Measurements from ENCODE around the gene ANKRD34A.

The ANKRD34A gene

GRCh38 chr1:145964328-145965118 is at the start of gene ANKRD34A, which contains the start of gene POLR3GL:
Gene ANKRD34A (minus strand): TSS chr1:145964575. CDS start chr1:145961759, 2,816 bp downstream.
Gene POLR3GL (plus strand): TSS chr1:145964690. CDS start chr1:145974866, 10,176 bp downstream.
- peak; percentile 53 for TF ChIP-seq CTCF (IDR thresholded peaks at IDR 0.05)
- H3K36me3 ChIP-seq = no peaks in the 10 kb centered on the region
- H3K4me3 ChIP-seq (ENCODE audit: low read depth in 1 of 2, low read length in 1 of 2) = peak within 1 kb of the TSS; percentile 67 to 80
- H3K9me3 ChIP-seq = no peaks in the 10 kb centered on the region
- H3K27me3 ChIP-seq = peaks cover 42% of the 10 kb centered on the region
- H3K4me1 ChIP-seq (ENCODE audit: control insufficient read depth in 1 of 2, insufficient read depth in 1 of 2, low read depth in 1 of 2, low read length in 1 of 2) = peaks cover 56% of the 10 kb centered on the region in 2 experiments
- H3K27ac ChIP-seq = peak within 1 kb of the TSS; percentile 65

GRCh38 chr1:146013559-146013922 is 49.2 kb upstream of the ANKRD34A start:
- Histone ChIP-seq H3K4me1 (ENCODE audit: control insufficient read depth in 1 of 2, insufficient read depth in 1 of 2, low read depth in 1 of 2, low read length in 1 of 2) (no peaks in the 10 kb centered on the region), H3K9me3 (no peaks in the 10 kb centered on the region), H3K36me3 (no peaks in the 10 kb centered on the region), H3K27me3 (peaks cover 38% of the 10 kb centered on the region), H3K4me3 (ENCODE audit: low read depth in 1 of 2, low read length in 1 of 2) (no peak overlapping the region), H3K27ac (no peak overlapping the region)
- no peak for TF ChIP-seq CTCF (IDR thresholded peaks at IDR 0.05)

- Histone ChIP-seq H3K36me3 (no peaks in the 10 kb centered on the region), H3K4me3 (ENCODE audit: low read depth in 1 of 2, low read length in 1 of 2) (no peak overlapping the region), H3K27ac (no peak overlapping the region), H3K9me3 (no peaks in the 10 kb centered on the region), H3K27me3 (peaks cover 32% of the 10 kb centered on the region), H3K4me1 (ENCODE audit: control insufficient read depth in 1 of 2, insufficient read depth in 1 of 2, low read depth in 1 of 2, low read length in 1 of 2) (no peaks in the 10 kb centered on the region)
- peak; percentile 65 for TF ChIP-seq CTCF (IDR thresholded peaks at IDR 0.05)
These were observed 48.6 kb upstream of the ANKRD34A start for GRCh38 chr1:146012703-146013558.

GRCh38 chr1:146010126-146010738 is 45.9 kb upstream of the ANKRD34A start:
- no peak overlapping the region for H3K4me3 ChIP-seq (ENCODE audit: low read depth in 1 of 2, low read length in 1 of 2)
- no peaks in the 10 kb centered on the region for H3K9me3 ChIP-seq
- peaks cover 8% of the 10 kb centered on the region for H3K27me3 ChIP-seq
- H3K36me3 ChIP-seq = no peaks in the 10 kb centered on the region
- no peak for TF ChIP-seq CTCF (IDR thresholded peaks at IDR 0.05)
- H3K4me1 ChIP-seq (ENCODE audit: control insufficient read depth in 1 of 2, insufficient read depth in 1 of 2, low read depth in 1 of 2, low read length in 1 of 2) = peaks cover 7 to 12% of the 10 kb centered on the region in 2 experiments
- no peak overlapping the region for H3K27ac ChIP-seq

- Histone ChIP-seq H3K9me3 (no peaks in the 10 kb centered on the region), H3K4me1 (ENCODE audit: control insufficient read depth in 1 of 2, insufficient read depth in 1 of 2, low read depth in 1 of 2, low read length in 1 of 2) (peaks cover 7 to 12% of the 10 kb centered on the region in 2 experiments), H3K27me3 (no peaks in the 10 kb centered on the region), H3K36me3 (no peaks in the 10 kb centered on the region), H3K4me3 (ENCODE audit: low read depth in 1 of 2, low read length in 1 of 2) (peak overlapping the region in 1 of 2 experiments; percentile 55), H3K27ac (peak overlapping the region; percentile 89)
- TF ChIP-seq CTCF (IDR thresholded peaks at IDR 0.05) = no peak
These were observed 43.2 kb upstream of the ANKRD34A start for GRCh38 chr1:146007489-146008133.

Measured in neutrophil (primary cell).